K562 (cell line): ENCODE data around the gene ASB18. TPM values are rescaled to one million over a fixed set of nuclear protein-coding genes. Genes with fewer than 3 reads are reported as not detected.
A peak's percentile ranks its signal among the peaks of the same experiment; 100 is the strongest.

Experiments
- ATAC-seq: fragments of 200-7000 bp; cut with Tn5 transposase; 3 replicates; pipeline ENCODE4 v1.9.1; 2020; ENCODE audit warnings: moderate library complexity
- BruUV-seq: library from RNA; stranded (reverse); fragments of 400-500 nt; replicated peaks from 2 replicates; lab custom pipeline; 2021; lab: Mats Ljungman, UMichigan
- CTCF ChIA-PET: fragments of 300-600 bp; formaldehyde crosslinking; extraction: SDS; loops from one replicate; lab custom pipeline; 2021; ENCODE audit warnings: low intra/inter-chr PET ratio; lab: Yijun Ruan, JAX
- POLR2A ChIA-PET: fragments of 300-600, 350-650 bp; sonication (Branson Sonifier 250); formaldehyde crosslinking; extraction: SDS; loops from one replicate; lab custom pipeline; 2021; ENCODE audit warnings: antibody characterized with exemption, inconsistent platforms; lab: Yijun Ruan, JAX
- DNase-seq, 4 experiments: peaks; one replicate each; pipeline versions ENCODE4 v3.0.0 to v3.0.0-alpha.2; 2011 to 2018; ENCODE audit warnings: low spot score in 3 of 4, mixed read lengths in 3 of 4; ENCODE audit errors: extremely low read depth in 1 of 4
- FAIRE-seq: peaks from 2 replicates; lab custom pipeline; 2011; peaks lifted over from hg19 to GRCh38; lab: Jason Lieb, UNC
- H2AFZ ChIP-seq: 2 replicates; pipeline ENCODE4 v1.6.0; 2011; ENCODE audit warnings: low read depth, low read length, control low read depth, inconsistent platforms
- H3K27ac ChIP-seq: fragments of 200-600 bp; 3 replicates; pipeline ENCODE4 v1.8.0; 2011; ENCODE audit warnings: low read depth, mild to moderate bottlenecking, control low read depth, inconsistent platforms, low read length, moderate library complexity, mixed read lengths; ENCODE audit errors: extremely low read depth
- H3K27me3 ChIP-seq, 2 experiments: fragments of 300-600 bp in 1 of 2; 2 replicates in 1 of 2; 3 replicates in 1 of 2; pipeline versions ENCODE4 v1.6.0 to v1.8.0; 2011; ENCODE audit warnings: inconsistent platforms in 2 of 2, low read length in 2 of 2, mild to moderate bottlenecking in 1 of 2, mixed read lengths in 1 of 2, moderate library complexity in 1 of 2; ENCODE audit not compliant: control insufficient read depth in 2 of 2, insufficient read depth in 2 of 2
- H3K36me3 ChIP-seq: fragments of 300-600 bp; 3 replicates; pipeline ENCODE4 v1.8.0; 2011; ENCODE audit warnings: mild to moderate bottlenecking, low read length, inconsistent platforms; ENCODE audit not compliant: control insufficient read depth, insufficient read depth
- H3K4me1 ChIP-seq, 2 experiments: fragments of 200-600 bp in 1 of 2; replicated peaks in 1 of 2; 2 replicates in 1 of 2; 3 replicates in 1 of 2; pipeline versions ENCODE4 v1.5.1 to v1.8.0; 2011; ENCODE audit warnings: inconsistent platforms in 2 of 2, low read length in 2 of 2, mild to moderate bottlenecking in 1 of 2, mixed read lengths in 1 of 2, moderate library complexity in 1 of 2; ENCODE audit not compliant: control insufficient read depth in 2 of 2, insufficient read depth in 2 of 2
- H3K4me2 ChIP-seq: 2 replicates; pipeline ENCODE4 v1.6.1; 2011; ENCODE audit warnings: low read length, control low read depth, inconsistent platforms, mixed read lengths; ENCODE audit not compliant: insufficient read depth
- H3K4me3 ChIP-seq: fragments of 200-600 bp; sonication (generic), shearing (Covaris generic); 2 replicates; pipeline ENCODE4 v1.5.1; 2016; ENCODE audit warnings: control low read depth, inconsistent platforms
- H3K79me2 ChIP-seq: fragments of 200-600 bp; 3 replicates; pipeline ENCODE4 v1.8.0; 2011; ENCODE audit warnings: low read length, inconsistent platforms; ENCODE audit not compliant: control insufficient read depth, insufficient read depth
- H3K9ac ChIP-seq, 2 experiments: 2 replicates each; pipeline versions ENCODE4 v1.6.0 to v1.6.1; 2011; ENCODE audit warnings: low read depth in 2 of 2, low read length in 2 of 2, control low read depth in 1 of 2, inconsistent platforms in 1 of 2, mild to moderate bottlenecking in 1 of 2, mixed read lengths in 1 of 2; ENCODE audit not compliant: insufficient read depth in 1 of 2
- H3K9me1 ChIP-seq: one replicate; pipeline ENCODE4 v1.6.0; 2011; ENCODE audit warnings: inconsistent platforms, mild to moderate bottlenecking, low read length, moderate library complexity; ENCODE audit not compliant: control insufficient read depth, insufficient read depth
- H3K9me3 ChIP-seq: replicated peaks from 2 replicates; pipeline ENCODE4 v1.5.1; 2011; ENCODE audit warnings: low read depth, low read length, inconsistent platforms; ENCODE audit not compliant: control insufficient read depth, insufficient read depth
- H4K20me1 ChIP-seq: replicated peaks from 2 replicates; pipeline ENCODE4 v1.6.1; 2011; ENCODE audit warnings: low read length, inconsistent platforms, mixed read lengths; ENCODE audit not compliant: control insufficient read depth, insufficient read depth
- CEBPG ChIP-seq, 3 experiments: fragments of 200-800 bp in 1 of 3; sonication (Bioruptor generic) in 1 of 3; sonication (generic) in 1 of 3; formaldehyde crosslinking in 1 of 3; IDR thresholded peaks in 2 of 3; conservative IDR thresholded peaks in 1 of 3; 2 replicates each; pipeline versions ENCODE4 v1.6.1 to v1.8.0; 2016 to 2022; ENCODE audit warnings: missing compliant biosample characterization in 2 of 3, missing genetic modification characterization in 2 of 3, mild to moderate bottlenecking in 1 of 3, missing genetic modification reagents in 1 of 3
- HOMEZ ChIP-seq: fragments of 250-450 bp; sonication (Bioruptor Pico); IDR thresholded peaks from 2 replicates; pipeline ENCODE4 v1.4.0; 2020; ENCODE audit warnings: mild to moderate bottlenecking, moderate library complexity
- HSF4 ChIP-seq: fragments of 250-450 bp; sonication (Bioruptor Pico); IDR thresholded peaks from 2 replicates; pipeline ENCODE4 v2.1.2; 2022; ENCODE audit warnings: mild to moderate bottlenecking, moderate library complexity, borderline replicate concordance
- NCOR1 ChIP-seq: fragments of 450-650 bp; IDR thresholded peaks from 2 replicates; pipeline ENCODE4 v1.6.1; 2016; ENCODE audit warnings: mild to moderate bottlenecking, moderate library complexity
- RBBP5 ChIP-seq: fragments of 200-600 bp; sonication (generic); IDR thresholded peaks from 2 replicates; pipeline ENCODE4 v1.6.1; 2012; ENCODE audit warnings: borderline replicate concordance, mild to moderate bottlenecking, low read length, control low read depth, inconsistent platforms; ENCODE audit not compliant: insufficient read depth, poor library complexity, severe bottlenecking
- SP1 ChIP-seq: sonication (generic); formaldehyde crosslinking; IDR thresholded peaks from 2 replicates; pipeline ENCODE4 v1.8.1; 2022; ENCODE audit warnings: mild to moderate bottlenecking, missing genetic modification reagents
- ZNF23 ChIP-seq: fragments of 250-450 bp; sonication (Bioruptor Pico); IDR thresholded peaks from 2 replicates; pipeline ENCODE4 v1.4.0; 2020; ENCODE audit warnings: mild to moderate bottlenecking
- ZNF589 ChIP-seq: fragments of 200-800 bp; sonication (Bioruptor generic); IDR thresholded peaks from 2 replicates; pipeline ENCODE4 v1.6.1; 2016; ENCODE audit warnings: low read depth, missing genetic modification characterization, missing compliant biosample characterization
- ZNF696 ChIP-seq: fragments of 250-450 bp; sonication (Bioruptor Pico); conservative IDR thresholded peaks from 2 replicates; pipeline ENCODE4 v1.4.0; 2020; ENCODE audit warnings: mild to moderate bottlenecking, moderate library complexity
- ZNF778 ChIP-seq: fragments of 450-650 bp; formaldehyde crosslinking; IDR thresholded peaks from 2 replicates; pipeline ENCODE4 v1.4.0; 2020; ENCODE audit warnings: mild to moderate bottlenecking, moderate library complexity
- ZNF785 ChIP-seq: fragments of 250-450 bp; sonication (Bioruptor Pico); IDR thresholded peaks from 2 replicates; pipeline ENCODE4 v1.4.0; 2020; ENCODE audit warnings: mild to moderate bottlenecking
- WGBS: fragments of 100-300 bp; shearing (Covaris generic); methylation state at CpG from one replicate; pipeline ENCODE4 v1.1.6; 2016; ENCODE audit warnings: low coverage, mixed read lengths; ENCODE audit not compliant: insufficient coverage; ENCODE audit errors: missing lambda C conversion rate; 5-methylcytosine and 5-hydroxymethylcytosine counted together
- in situ Hi-C: fragments of 300-500 bp; cut with MboI; formaldehyde crosslinking; loops from 4 replicates; pipeline ENCODE4 v1.15.0; 2018; ENCODE audit warnings: inconsistent platforms, mixed read lengths
- intact Hi-C: fragments of 100-400 bp; cut with micrococcal nuclease; formaldehyde crosslinking; loops from 2 replicates; pipeline ENCODE4 v1.14.2; 2022
- polyA plus RNA-seq, 8 experiments: library from polyadenylated mRNA; depleted of rRNA in 4 of 8; stranded (reverse) in 5 of 8; unstranded in 3 of 8; fragments of >200 nt; fragmentation: Nextera tagmentation in 2 of 8; fragmentation: Illumina TruSeq in 1 of 8; extraction: Ambion mirVana in 2 of 8; extraction: Trizol in 1 of 8; gene quantifications; 2 replicates each; pipeline versions ENCODE4 v1.2.1 to v1.2.3, GENCODE V29; 2011 to 2014; ENCODE audit warnings: inconsistent platforms in 1 of 8, missing spikeins in 1 of 8
- total RNA-seq, 7 experiments: library from RNA; depleted of rRNA in 6 of 7; stranded (reverse); fragments of >200 nt in 6 of 7; fragmentation: Illumina TruSeq in 2 of 7; extraction: Trizol in 2 of 7; gene quantifications; 2 replicates each; pipeline versions ENCODE4 v1.2.1 to v1.2.3, GENCODE V29; 2011 to 2021; ENCODE audit warnings: low replicate concordance in 1 of 7
- TF ChIP-seq, protein P1 (sequence below), 2 experiments: IDR thresholded peaks; 2 replicates each; pipeline ENCODE4 v1.6.1; 2012; ENCODE audit warnings: improper control_type of control experiment in 2 of 2, low read depth in 2 of 2, low read length in 2 of 2, borderline replicate concordance in 1 of 2

The ASB18 gene
- total and polyA plus RNA-seq, 9 of the 15 experiments (the other 6 are each of a cell fraction or from before 2014, with no cell fraction given): not detected

DNA sequence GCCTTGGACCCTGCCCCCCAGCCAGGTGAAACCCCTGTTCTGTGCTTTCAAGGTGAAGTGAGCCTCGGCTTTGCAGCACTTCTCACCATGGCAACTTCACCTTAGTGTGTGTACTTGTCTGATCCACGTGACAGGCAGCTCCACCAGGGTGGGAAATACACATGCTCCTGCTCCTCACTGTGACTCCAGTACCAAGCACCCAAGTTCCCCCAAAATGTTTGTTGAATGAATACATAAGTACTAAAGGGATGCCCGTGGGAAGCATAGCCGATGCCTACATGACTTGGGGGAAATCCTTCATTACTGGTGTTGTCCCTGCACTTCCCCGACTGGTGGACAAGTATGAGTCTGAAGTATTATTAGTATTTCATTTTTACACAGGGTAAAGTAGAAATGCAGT lies 54.2 kb downstream of the ASB18 start:
- Histone ChIP-seq H4K20me1 (no peaks in the 10 kb centered on the region), H3K4me3 (no peak overlapping the region), H2AFZ (no peak overlapping the region), H3K27me3 (peaks cover 3 to 29% of the 10 kb centered on the region in 2 experiments; a peak in 2 of 5 replicates), H3K4me1 (no peaks in the 10 kb centered on the region), H3K79me2 (no peaks in the 10 kb centered on the region), H3K9me1 (no peaks in the 10 kb centered on the region), H3K9me3 (no peaks in the 10 kb centered on the region), H3K27ac (no peak overlapping the region), H3K4me2 (no peak overlapping the region), H3K9ac (no peak overlapping the region), H3K36me3 (no peaks in the 10 kb centered on the region)
- DNase-seq (no peak), ATAC-seq (no peak), FAIRE-seq (no peak)
- POLR2A ChIA-PET: interaction anchor here (0.7 kb wide), 1 partner anchor 163 kb away, joined by 3 read pairs; no protein-coding TSS in a partner anchor
- intact Hi-C loops: no loop called here
- CTCF ChIA-PET: no interaction called here
- WGBS: 3% methylated on average over 5 of the region's 5 CpGs
- in situ Hi-C loops: no loop called here
- TF ChIP-seq ZNF778 (CRISPR knock-in tag): no peak
- TF ChIP-seq NCOR1: no peak
- no peak for TF ChIP-seq ZNF589
- TF ChIP-seq HSF4: no peak
- BruUV-seq: no TSS peak

- Histone ChIP-seq H3K9me3 (no peaks in the 10 kb centered on the region), H2AFZ (no peak overlapping the region), H3K9me1 (no peaks in the 10 kb centered on the region), H3K36me3 (no peaks in the 10 kb centered on the region), H3K27me3 (peaks cover 3 to 29% of the 10 kb centered on the region in 2 experiments; a peak in 2 of 5 replicates), H3K27ac (no peak overlapping the region), H3K9ac (no peak overlapping the region), H3K79me2 (no peaks in the 10 kb centered on the region), H3K4me2 (no peak overlapping the region), H4K20me1 (no peaks in the 10 kb centered on the region), H3K4me3 (no peak overlapping the region), H3K4me1 (no peaks in the 10 kb centered on the region)
- DNase-seq: no peak
- intact Hi-C loops: no loop called here
- ATAC-seq: peak; percentile 35; the same call in 1 of the 3 replicates
- in situ Hi-C loops: no loop called here
- ChIA-PET POLR2A (no interaction called here), CTCF (no interaction called here)
- no TSS peak for BruUV-seq
- 0% methylated on average over 6 of the region's 6 CpGs for WGBS
- no peak for FAIRE-seq
- TF ChIP-seq RBBP5 (no peak), SP1 (CRISPR knock-in tag) (no peak), ZNF23 (CRISPR knock-in tag) (no peak), CEBPG (CRISPR knock-in tag; IDR thresholded peaks at IDR 0.05) (no peak), CEBPG (tag; conservative IDR thresholded peaks at IDR 0.05 in 1 of 2, IDR thresholded peaks at IDR 0.05 in 1 of 2) (0 out of 4 replicates have a peak, but pooled peaks of 1 of the 2 experiments have one; percentile 32), ZNF785 (CRISPR knock-in tag) (no peak), ZNF696 (CRISPR knock-in tag) (no peak), HOMEZ (CRISPR knock-in tag) (no peak)
- TF ChIP-seq, protein P1, sequence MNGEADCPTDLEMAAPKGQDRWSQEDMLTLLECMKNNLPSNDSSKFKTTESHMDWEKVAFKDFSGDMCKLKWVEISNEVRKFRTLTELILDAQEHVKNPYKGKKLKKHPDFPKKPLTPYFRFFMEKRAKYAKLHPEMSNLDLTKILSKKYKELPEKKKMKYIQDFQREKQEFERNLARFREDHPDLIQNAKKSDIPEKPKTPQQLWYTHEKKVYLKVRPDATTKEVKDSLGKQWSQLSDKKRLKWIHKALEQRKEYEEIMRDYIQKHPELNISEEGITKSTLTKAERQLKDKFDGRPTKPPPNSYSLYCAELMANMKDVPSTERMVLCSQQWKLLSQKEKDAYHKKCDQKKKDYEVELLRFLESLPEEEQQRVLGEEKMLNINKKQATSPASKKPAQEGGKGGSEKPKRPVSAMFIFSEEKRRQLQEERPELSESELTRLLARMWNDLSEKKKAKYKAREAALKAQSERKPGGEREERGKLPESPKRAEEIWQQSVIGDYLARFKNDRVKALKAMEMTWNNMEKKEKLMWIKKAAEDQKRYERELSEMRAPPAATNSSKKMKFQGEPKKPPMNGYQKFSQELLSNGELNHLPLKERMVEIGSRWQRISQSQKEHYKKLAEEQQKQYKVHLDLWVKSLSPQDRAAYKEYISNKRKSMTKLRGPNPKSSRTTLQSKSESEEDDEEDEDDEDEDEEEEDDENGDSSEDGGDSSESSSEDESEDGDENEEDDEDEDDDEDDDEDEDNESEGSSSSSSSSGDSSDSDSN (IDR thresholded peaks at IDR 0.05; ENCODE audit: borderline replicate concordance in 1 of 2, low read depth in 2 of 2, low read length in 2 of 2): no peak
Measured at GRCh38 chr2:236209535-236209934, 54.7 kb downstream of the ASB18 start.
